HUES6 (cell line): Measurements from ENCODE around the gene CDRT15.

ENCODE experiments used
- H3K27ac ChIP-seq: 2 replicates; pipeline ENCODE4 v1.7.0; 2013; ENCODE audit warnings: low read depth, mild to moderate bottlenecking, low read length, inconsistent platforms
- H3K27me3 ChIP-seq: 2 replicates; pipeline ENCODE4 v1.6.1; 2013; ENCODE audit warnings: low read length; ENCODE audit not compliant: control insufficient read depth, insufficient read depth
- H3K36me3 ChIP-seq: 2 replicates; pipeline ENCODE4 v1.6.1; 2013; ENCODE audit warnings: low read length; ENCODE audit not compliant: control insufficient read depth, insufficient read depth
- H3K4me1 ChIP-seq: 2 replicates; pipeline ENCODE4 v1.6.1; 2013; ENCODE audit warnings: low read length; ENCODE audit not compliant: control insufficient read depth, insufficient read depth
- H3K4me3 ChIP-seq: 2 replicates; pipeline ENCODE4 v1.5.1; 2013; ENCODE audit warnings: low read depth, low read length
- H3K9ac ChIP-seq: one replicate; pipeline ENCODE4 v1.6.1; 2013; ENCODE audit warnings: mild to moderate bottlenecking, low read length
- H3K9me3 ChIP-seq: 2 replicates; pipeline ENCODE4 v1.6.1; 2013; ENCODE audit warnings: low read depth, low read length; ENCODE audit not compliant: control insufficient read depth, insufficient read depth

The CDRT15 gene

DNA sequence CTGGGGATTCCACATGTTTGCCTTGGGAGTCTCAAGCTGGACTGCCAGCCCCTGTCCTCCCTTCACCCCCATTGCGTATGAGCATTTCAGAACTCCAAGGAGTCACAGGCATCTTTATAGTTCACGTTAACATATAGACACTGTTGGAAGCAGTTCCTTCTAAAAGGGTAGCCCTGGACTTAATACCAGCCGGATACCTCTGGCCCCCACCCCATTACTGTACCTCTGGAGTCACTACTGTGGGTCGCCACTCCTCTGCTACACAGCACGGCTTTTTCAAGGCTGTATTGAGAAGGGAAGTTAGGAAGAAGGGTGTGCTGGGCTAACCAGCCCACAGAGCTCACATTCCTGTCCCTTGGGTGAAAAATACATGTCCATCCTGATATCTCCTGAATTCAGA lies 28.9 kb downstream of the CDRT15 start:
- Histone ChIP-seq H3K9ac (no peak overlapping the region), H3K36me3 (peaks cover 27% of the 10 kb centered on the region), H3K9me3 (peaks cover 13% of the 10 kb centered on the region), H3K4me1 (no peaks in the 10 kb centered on the region), H3K27me3 (no peaks in the 10 kb centered on the region), H3K27ac (no peak overlapping the region), H3K4me3 (no peak overlapping the region)

GRCh38 chr17:14206891-14207290 lies 29.8 kb downstream of the CDRT15 start:
- H3K9me3 ChIP-seq, result peaks cover 10% of the 10 kb centered on the region
- H3K4me3 ChIP-seq, result no peak overlapping the region
- no peaks in the 10 kb centered on the region for H3K4me1 ChIP-seq
- peaks cover 25% of the 10 kb centered on the region for H3K36me3 ChIP-seq
- H3K9ac ChIP-seq, result no peak overlapping the region
- no peak overlapping the region for H3K27ac ChIP-seq
- no peaks in the 10 kb centered on the region for H3K27me3 ChIP-seq

- Histone ChIP-seq H3K9ac (no peak overlapping the region), H3K4me1 (no peaks in the 10 kb centered on the region), H3K4me3 (no peak overlapping the region)
Observed at GRCh38 chr17:14205992-14206461, 30.6 kb downstream of the CDRT15 start.

DNA sequence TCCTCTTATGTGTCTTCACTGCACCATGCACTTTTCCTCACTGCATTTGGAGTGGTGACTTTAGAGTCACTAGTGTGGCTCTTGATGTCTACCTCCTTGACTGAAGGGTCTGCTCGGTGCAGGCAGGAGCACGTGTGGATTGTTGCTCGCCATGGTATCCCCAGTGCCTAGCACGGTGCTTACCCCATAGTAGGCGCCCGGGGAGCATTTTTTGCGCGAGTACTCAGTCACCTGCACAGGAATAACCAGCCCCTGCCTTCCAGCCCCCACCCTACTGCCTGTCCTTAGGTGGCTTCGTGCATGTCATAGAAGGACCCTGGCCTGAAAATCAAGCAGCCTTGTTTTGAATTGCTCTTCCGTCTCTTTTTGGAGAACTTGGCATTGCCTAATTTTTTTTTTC lies 31.3 kb downstream of the CDRT15 start:
- no peak overlapping the region for H3K9ac ChIP-seq
- no peak overlapping the region for H3K4me3 ChIP-seq
- no peak overlapping the region for H3K27ac ChIP-seq
- no peaks in the 10 kb centered on the region for H3K4me1 ChIP-seq
- peaks cover 10% of the 10 kb centered on the region for H3K36me3 ChIP-seq
- no peaks in the 10 kb centered on the region for H3K27me3 ChIP-seq
- no peaks in the 10 kb centered on the region for H3K9me3 ChIP-seq

More at GRCh38 chr17:14205992-14206461, 30.6 kb downstream of the CDRT15 start:
- Histone ChIP-seq H3K36me3 (peaks cover 16% of the 10 kb centered on the region), H3K27ac (no peak overlapping the region), H3K9me3 (peaks cover under 1% of the 10 kb centered on the region), H3K27me3 (no peaks in the 10 kb centered on the region)

GRCh38 chr17:14204546-14204945 lies 32.1 kb downstream of the CDRT15 start:
- peaks cover 5% of the 10 kb centered on the region for H3K36me3 ChIP-seq
- no peak overlapping the region for H3K9ac ChIP-seq
- H3K27ac ChIP-seq, result no peak overlapping the region
- no peak overlapping the region for H3K4me3 ChIP-seq
- H3K27me3 ChIP-seq, result no peaks in the 10 kb centered on the region
- no peaks in the 10 kb centered on the region for H3K4me1 ChIP-seq
- H3K9me3 ChIP-seq, result no peaks in the 10 kb centered on the region

GRCh38 chr17:14204084-14204483 lies 32.6 kb downstream of the CDRT15 start:
- Histone ChIP-seq H3K27me3 (no peaks in the 10 kb centered on the region), H3K4me1 (no peaks in the 10 kb centered on the region), H3K4me3 (no peak overlapping the region), H3K9me3 (no peaks in the 10 kb centered on the region), H3K27ac (no peak overlapping the region), H3K36me3 (peaks cover 4% of the 10 kb centered on the region; the same call in 1 of the 2 replicates), H3K9ac (no peak overlapping the region)

GRCh38 chr17:14203388-14203787 lies 33.3 kb downstream of the CDRT15 start:
- Histone ChIP-seq H3K27me3 (no peaks in the 10 kb centered on the region), H3K27ac (no peak overlapping the region), H3K36me3 (peaks cover 4% of the 10 kb centered on the region; the same call in 1 of the 2 replicates), H3K9me3 (no peaks in the 10 kb centered on the region), H3K4me3 (no peak overlapping the region), H3K4me1 (no peaks in the 10 kb centered on the region), H3K9ac (no peak overlapping the region)

GRCh38 chr17:14202388-14203166 lies 34.1 kb downstream of the CDRT15 start:
- Histone ChIP-seq H3K4me3 (no peak overlapping the region), H3K27ac (no peak overlapping the region), H3K36me3 (peaks cover 3% of the 10 kb centered on the region; the same call in 1 of the 2 replicates), H3K4me1 (peaks cover 6% of the 10 kb centered on the region; the same call in 1 of the 2 replicates), H3K9ac (no peak overlapping the region), H3K27me3 (no peaks in the 10 kb centered on the region), H3K9me3 (no peaks in the 10 kb centered on the region)

GRCh38 chr17:14201988-14202380 lies 34.7 kb downstream of the CDRT15 start:
- Histone ChIP-seq H3K27me3 (no peaks in the 10 kb centered on the region), H3K36me3 (no peaks in the 10 kb centered on the region)

DNA sequence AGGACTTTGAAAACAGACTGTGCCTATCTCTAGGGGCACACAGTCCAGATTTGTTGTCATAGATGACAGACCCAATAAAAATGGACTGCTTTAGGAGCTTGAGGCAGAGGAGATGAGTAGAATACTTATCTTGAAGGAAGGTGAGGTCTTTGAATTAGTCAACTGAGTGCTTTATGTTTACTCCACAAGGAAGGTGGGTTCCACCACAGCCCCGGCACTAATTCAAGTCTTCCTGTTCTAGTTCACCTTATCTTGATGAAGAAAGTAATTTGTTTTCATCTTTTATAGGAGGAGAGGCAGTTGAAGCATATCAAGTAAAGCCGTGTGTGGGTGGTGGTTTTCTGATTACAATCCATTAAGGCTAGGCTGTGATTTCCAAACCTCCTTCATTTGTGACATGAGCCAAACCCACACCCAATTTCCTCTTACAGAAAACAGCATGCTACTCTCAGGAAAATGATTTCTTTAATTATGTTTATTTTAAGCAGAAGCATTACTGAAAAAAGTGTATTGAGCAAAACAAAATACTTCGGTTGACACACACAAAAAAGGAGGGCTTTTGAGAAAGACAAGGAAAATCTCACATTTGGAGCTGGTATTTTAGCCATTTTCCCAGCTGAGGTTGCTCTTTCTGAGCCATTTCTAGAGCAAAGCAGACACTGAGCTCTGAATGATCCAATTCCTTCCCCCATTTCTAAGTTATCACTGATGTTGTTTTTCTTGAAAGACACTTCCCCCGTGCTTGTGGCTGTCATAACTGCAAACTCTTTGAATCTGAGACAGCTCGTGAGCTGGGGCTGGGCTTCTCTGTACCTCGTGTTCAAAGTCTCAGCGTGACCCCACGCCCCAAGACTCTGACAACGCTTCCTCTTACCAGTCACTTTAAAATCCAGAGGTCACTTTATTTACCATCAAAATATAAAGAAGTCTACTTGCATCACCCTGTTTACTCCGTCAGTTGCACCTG lies 35.4 kb downstream of the CDRT15 start:
- no peaks in the 10 kb centered on the region for H3K27me3 ChIP-seq
- H3K9ac ChIP-seq, result no peak overlapping the region
- no peaks in the 10 kb centered on the region for H3K9me3 ChIP-seq
- H3K4me1 ChIP-seq, result peaks cover 6% of the 10 kb centered on the region; the same call in 1 of the 2 replicates
- H3K4me3 ChIP-seq, result no peak overlapping the region
- no peak overlapping the region for H3K27ac ChIP-seq
- no peaks in the 10 kb centered on the region for H3K36me3 ChIP-seq

More at GRCh38 chr17:14201988-14202380, 34.7 kb downstream of the CDRT15 start:
- H3K4me3 ChIP-seq, result no peak overlapping the region
- no peak overlapping the region for H3K27ac ChIP-seq
- peaks cover 6% of the 10 kb centered on the region; the same call in 1 of the 2 replicates for H3K4me1 ChIP-seq
- no peak overlapping the region for H3K9ac ChIP-seq
- H3K9me3 ChIP-seq, result no peaks in the 10 kb centered on the region
